Measurements from ENCODE around the gene ZNF221. TPM values are rescaled to one million over a fixed set of nuclear protein-coding genes. Genes with fewer than 3 reads are reported as not detected.

ZNF221 gene
- total and polyA plus RNA-seq, 2 experiments from 2014 or later = 0.54 to 9.3 TPM

DNA sequence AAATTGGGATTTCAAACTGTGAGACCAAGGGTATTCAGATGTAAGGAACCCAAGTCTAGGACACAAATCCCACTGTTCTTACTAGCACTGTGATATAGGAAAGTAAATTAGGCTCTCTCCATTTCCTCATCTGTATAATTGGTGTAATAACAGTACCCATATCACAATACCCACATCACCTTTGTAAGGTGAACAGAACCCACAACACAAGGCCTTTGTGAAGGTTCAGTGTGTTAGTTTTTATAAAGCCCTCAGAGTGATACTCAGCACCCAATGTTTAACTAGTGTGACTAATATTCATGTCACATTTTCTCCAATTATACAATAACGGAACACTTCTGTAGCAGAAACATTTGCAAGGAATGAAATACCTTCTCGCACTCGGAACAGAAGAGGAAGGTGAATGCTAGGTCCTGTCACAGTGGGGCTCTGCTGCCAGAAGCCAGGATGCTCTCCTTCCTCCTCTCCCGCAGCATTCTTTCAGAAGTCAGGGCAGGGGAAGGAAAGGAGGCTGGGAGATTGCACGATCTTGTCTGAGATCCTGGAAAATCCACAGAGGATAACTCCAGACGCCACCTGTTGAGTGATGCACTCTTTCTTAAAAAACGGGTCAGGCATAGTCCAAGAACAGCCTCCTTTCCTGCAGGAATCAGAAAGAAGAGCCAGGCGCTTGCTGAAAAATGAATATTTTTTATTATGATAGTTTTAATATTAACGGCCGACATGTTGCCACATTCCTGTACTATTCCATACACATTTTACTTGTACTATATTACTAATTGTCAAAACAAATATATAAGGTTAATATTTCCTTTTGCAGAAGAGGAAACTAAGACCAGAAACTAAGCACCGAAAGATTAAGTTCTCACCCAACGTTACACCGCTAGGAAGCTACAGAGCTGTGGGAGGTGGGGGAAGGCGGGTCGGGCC lies 16.7 kb upstream of the ZNF221 start:
- Histone ChIP-seq H3K36me3 (peaks cover 33% of the 10 kb centered on the region), H3K4me3 (peak overlapping the region; percentile 80), H3K27me3 (no peaks in the 10 kb centered on the region), H3K9me3 (ENCODE audit: low read depth) (no peaks in the 10 kb centered on the region), H3K4me1 (ENCODE audit: low read depth) (peaks cover 9% of the 10 kb centered on the region), H3K27ac (peak overlapping the region; percentile 93)
- peak; percentile 3 to 6 for DNase-seq (ENCODE audit: low read depth in 1 of 2, low spot score in 1 of 2)
- TF ChIP-seq, protein P1, sequence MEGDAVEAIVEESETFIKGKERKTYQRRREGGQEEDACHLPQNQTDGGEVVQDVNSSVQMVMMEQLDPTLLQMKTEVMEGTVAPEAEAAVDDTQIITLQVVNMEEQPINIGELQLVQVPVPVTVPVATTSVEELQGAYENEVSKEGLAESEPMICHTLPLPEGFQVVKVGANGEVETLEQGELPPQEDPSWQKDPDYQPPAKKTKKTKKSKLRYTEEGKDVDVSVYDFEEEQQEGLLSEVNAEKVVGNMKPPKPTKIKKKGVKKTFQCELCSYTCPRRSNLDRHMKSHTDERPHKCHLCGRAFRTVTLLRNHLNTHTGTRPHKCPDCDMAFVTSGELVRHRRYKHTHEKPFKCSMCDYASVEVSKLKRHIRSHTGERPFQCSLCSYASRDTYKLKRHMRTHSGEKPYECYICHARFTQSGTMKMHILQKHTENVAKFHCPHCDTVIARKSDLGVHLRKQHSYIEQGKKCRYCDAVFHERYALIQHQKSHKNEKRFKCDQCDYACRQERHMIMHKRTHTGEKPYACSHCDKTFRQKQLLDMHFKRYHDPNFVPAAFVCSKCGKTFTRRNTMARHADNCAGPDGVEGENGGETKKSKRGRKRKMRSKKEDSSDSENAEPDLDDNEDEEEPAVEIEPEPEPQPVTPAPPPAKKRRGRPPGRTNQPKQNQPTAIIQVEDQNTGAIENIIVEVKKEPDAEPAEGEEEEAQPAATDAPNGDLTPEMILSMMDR (IDR thresholded peaks at IDR 0.05; ENCODE audit: low read depth, low read length) = peak; percentile 20

DNA sequence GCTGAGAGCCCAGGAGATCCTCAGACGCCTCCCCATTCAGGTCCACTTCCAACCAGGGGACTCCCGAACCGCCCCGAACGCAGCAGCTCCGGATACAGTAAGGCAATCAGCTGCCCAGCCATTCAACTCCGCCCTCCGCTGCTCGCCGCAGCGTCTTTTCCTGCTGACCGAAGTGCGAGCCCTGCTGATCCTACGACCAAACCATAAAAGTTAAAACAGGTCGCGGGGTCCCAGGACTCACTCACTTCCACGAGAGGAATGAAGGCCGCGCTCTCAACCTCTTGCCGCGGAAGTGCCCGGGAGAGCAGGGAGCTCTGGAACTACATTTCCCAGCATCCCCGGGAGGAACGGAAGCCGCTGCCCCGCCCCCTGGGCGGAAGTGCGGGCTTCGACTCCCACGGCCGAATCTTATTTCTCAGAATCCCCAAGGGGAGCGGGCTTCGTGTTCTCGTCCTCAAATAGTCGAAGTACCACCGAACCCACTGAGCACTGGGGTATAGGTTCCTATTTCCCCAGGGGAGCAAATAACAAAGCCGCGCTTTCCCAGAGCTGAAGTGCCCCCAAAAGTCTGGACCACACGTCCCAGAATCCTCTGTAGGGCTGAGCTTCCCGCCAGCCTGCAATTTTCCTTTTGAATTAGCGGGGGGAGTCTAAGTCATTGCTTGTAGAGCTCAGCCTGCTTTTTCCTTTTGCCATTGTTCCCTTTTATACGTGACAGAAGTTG lies 15.9 kb upstream of the ZNF221 start, which contains the start of gene ZNF45:
Gene ZNF45 (minus strand): TSS at position 298 of the 724 bp plus-strand sequence. CDS start 13,097 bp downstream, outside the sequence.
- no peaks in the 10 kb centered on the region for H3K27me3 ChIP-seq
- H3K9me3 ChIP-seq (ENCODE audit: low read depth) = no peaks in the 10 kb centered on the region
- peaks cover 9% of the 10 kb centered on the region for H3K4me1 ChIP-seq (ENCODE audit: low read depth)
- H3K4me3 ChIP-seq = peak within 1 kb of the TSS; percentile 80
- TF ChIP-seq, protein P1 (IDR thresholded peaks at IDR 0.05; ENCODE audit: low read depth, low read length) = no peak
- peak within 1 kb of the TSS; percentile 93 for H3K27ac ChIP-seq
- peak; percentile 94 for DNase-seq (ENCODE audit: low read depth in 1 of 2, low spot score in 1 of 2)
- H3K36me3 ChIP-seq = peaks cover 25% of the 10 kb centered on the region

DNA sequence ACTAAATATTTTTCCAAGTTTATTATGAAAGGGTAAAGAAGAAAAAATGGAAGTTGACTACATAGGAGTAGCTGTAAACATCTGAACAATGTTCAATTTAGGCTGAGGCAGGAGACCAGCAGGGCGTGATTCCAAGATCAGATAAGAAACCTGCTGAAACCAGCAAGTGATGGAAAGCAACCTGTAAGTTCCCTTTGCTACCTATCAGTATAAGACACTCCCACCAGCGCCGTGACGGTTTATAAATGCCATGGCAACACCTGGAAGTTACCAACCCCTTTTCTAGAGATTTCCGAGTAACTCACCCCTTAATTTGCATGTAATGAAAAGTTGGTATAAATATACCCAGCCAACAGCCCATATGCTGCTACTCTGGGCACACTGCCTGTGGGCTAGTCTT lies 14.8 kb upstream of the ZNF221 start:
- Histone ChIP-seq H3K36me3 (peaks cover 15% of the 10 kb centered on the region), H3K9me3 (ENCODE audit: low read depth) (no peaks in the 10 kb centered on the region), H3K27me3 (no peaks in the 10 kb centered on the region), H3K4me1 (ENCODE audit: low read depth) (peaks cover 9% of the 10 kb centered on the region), H3K4me3 (no peak overlapping the region), H3K27ac (no peak overlapping the region)
- TF ChIP-seq, protein P1 (IDR thresholded peaks at IDR 0.05; ENCODE audit: low read depth, low read length) = no peak
- no peak for DNase-seq (ENCODE audit: low read depth in 1 of 2, low spot score in 1 of 2)

DNA sequence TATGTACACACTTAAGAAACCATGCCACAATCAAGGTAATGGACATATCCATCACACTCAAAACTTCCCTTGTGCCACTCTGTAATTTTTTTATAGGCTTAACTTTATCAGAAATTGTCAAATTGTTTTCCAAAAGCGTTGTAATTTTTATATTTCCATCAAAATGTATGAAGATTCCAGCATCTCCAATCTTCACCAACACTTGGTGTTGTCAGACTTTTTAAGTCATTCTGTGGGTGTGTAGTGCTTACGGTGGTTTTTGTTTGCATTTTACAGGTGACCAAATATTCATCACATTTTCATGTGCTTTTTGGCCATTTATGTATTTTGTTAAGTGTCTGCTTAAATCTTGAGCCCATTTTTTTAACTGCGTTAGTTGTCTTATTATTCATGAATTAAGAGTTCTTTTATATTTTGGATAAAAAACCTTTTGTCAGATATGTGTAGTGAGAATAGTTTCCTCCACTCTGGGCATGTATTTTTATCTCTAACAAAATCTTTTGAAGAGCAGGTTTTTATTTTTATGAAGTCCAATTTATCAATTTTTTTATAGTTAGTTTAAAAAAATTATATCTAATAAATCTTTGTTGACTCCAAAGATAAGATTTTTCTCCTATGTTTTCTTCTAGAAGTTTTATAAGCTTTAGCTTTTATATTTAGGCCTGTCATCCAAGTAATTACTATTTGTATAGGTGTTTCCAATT lies 11.3 kb upstream of the ZNF221 start:
- Histone ChIP-seq H3K9me3 (ENCODE audit: low read depth) (no peaks in the 10 kb centered on the region), H3K27me3 (no peaks in the 10 kb centered on the region), H3K4me3 (no peak overlapping the region), H3K4me1 (ENCODE audit: low read depth) (no peaks in the 10 kb centered on the region), H3K36me3 (no peaks in the 10 kb centered on the region), H3K27ac (no peak overlapping the region)
- TF ChIP-seq, protein P1 (IDR thresholded peaks at IDR 0.05; ENCODE audit: low read depth, low read length) = no peak
- DNase-seq (ENCODE audit: low read depth in 1 of 2, low spot score in 1 of 2) = no peak

DNA sequence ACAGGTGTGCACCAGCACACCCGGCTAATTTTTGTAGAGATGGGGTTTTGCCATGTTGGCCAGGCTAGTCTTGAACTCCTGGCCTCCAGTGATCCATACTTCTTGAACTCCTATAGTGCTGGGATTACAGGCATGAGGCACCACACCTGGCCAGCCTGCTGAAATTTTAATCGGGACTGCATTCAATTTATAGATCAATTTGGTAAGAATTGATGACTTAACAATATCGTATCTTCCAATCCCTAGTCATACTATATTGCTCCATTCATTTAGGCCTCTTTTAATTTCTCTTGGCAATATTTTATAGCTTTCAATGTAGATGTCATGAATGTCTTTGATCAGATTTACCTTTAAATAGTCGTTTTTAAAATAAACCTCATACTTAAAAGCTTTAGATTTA lies 10.3 kb upstream of the ZNF221 start:
- TF ChIP-seq, protein P1 (IDR thresholded peaks at IDR 0.05; ENCODE audit: low read depth, low read length) = no peak
- no peaks in the 10 kb centered on the region for H3K9me3 ChIP-seq (ENCODE audit: low read depth)
- H3K27ac ChIP-seq = no peak overlapping the region
- no peaks in the 10 kb centered on the region for H3K36me3 ChIP-seq
- no peaks in the 10 kb centered on the region for H3K4me1 ChIP-seq (ENCODE audit: low read depth)
- no peak overlapping the region for H3K4me3 ChIP-seq
- no peaks in the 10 kb centered on the region for H3K27me3 ChIP-seq
- no peak for DNase-seq (ENCODE audit: low read depth in 1 of 2, low spot score in 1 of 2)
